NCI-H1930 (cell line): ENCODE measurements around the gene CHD2.
A peak's percentile ranks its signal among the peaks of the same experiment; 100 is the strongest.

Experiments used
- DNase-seq, 2 experiments: peaks; one replicate each; lab custom pipeline; 2025; lab: John Stamatoyannopoulos, UW

Gene CHD2

DNA sequence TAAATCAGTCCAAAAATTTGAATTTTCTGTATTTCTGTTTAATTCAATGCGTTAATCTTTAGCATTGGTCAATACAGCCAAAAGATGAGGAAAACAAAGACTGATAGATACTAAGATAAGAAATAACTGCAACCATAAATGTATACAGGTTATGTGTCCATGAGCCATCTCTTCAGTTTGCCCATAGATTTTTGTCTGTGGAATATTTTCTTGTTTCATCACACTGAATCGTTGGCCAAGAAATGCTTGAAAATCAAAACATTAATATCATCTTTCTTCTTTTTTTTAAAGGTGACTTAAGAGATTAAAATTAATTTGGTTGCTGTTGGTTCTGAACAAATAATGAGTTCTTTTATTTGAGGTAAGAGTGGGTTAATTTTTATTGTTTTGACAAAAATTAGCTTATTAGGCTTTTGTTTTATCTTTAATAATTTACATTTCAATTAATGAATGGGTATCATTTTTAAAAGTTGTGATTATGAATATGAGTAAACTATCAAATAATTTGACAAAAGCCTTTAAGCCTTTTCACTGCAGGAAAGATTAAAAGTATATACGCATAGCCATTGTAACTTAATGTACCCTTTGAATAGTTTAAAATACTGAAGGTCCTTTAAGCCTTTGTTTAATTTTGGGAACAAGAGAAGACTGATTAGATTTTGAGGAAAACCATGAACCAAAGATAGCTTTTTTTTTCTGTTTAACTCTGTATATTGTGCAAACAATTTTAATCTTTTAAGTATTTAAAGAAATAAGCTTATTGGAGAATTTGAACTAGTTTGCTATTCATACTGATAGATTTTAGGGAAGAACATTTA is 14.7 kb upstream of the CHD2 start:
- DNase-seq, result no peak

DNA sequence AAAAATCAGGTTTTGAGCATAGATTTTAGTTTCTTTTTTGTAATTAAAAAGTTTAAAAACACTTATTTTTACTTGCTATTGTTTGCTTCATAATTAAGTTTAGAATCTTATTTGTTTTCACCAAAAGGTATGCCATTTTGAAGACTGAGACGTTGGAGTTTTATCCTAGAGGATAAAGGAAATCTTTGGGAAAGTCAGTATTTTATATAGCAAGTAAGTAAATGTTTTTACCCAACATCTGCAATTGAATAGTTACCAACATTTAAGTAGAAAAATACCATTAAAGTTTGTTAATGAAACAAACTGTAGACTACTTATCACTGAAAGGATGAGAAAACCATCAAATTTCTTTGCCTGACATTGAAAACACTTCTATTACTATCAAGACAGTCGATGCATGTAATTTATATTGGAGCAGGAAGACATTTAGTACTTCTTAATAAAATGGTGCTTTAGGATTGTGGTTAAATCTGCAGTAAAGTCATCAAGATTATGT is 14.0 kb upstream of the CHD2 start:
- DNase-seq, result no peak

DNA sequence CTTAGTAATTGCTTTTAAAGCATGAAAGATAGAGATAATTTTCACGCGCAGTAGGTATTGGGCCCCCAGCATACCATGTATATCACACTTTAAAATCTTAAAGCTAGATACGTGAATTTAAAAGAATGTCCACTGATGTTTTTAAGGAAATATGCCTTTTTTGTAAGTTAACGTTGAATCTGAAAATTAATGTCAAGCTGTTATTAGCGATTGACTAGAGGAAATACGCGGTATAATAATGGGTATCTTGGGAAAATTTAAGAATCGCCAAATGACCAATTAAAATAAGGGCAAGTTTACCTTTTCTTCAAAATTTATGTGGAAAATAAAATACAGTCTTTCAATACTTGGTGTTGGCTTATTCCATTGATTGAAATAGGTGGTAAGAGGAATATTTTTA is 13.3 kb upstream of the CHD2 start:
- DNase-seq, result no peak

DNA sequence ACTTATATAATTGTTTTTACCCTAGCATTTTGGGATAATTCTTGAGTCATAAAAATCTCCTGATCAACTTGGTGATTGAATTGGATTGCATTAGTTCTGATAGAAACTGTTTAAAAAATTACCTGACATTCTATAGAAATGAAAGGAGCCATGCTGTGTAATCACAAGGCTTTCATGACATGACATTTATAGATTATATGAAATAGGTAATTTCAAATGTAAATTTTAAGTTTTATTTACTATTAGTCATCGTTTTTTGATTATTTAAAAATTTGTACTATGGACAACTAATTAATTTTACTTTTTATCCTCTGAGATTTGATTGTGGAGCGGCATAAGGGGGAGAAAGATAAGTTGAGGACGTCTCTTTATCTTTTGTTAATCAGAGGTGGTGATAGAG is 12.3 kb upstream of the CHD2 start:
- DNase-seq, result no peak

DNA sequence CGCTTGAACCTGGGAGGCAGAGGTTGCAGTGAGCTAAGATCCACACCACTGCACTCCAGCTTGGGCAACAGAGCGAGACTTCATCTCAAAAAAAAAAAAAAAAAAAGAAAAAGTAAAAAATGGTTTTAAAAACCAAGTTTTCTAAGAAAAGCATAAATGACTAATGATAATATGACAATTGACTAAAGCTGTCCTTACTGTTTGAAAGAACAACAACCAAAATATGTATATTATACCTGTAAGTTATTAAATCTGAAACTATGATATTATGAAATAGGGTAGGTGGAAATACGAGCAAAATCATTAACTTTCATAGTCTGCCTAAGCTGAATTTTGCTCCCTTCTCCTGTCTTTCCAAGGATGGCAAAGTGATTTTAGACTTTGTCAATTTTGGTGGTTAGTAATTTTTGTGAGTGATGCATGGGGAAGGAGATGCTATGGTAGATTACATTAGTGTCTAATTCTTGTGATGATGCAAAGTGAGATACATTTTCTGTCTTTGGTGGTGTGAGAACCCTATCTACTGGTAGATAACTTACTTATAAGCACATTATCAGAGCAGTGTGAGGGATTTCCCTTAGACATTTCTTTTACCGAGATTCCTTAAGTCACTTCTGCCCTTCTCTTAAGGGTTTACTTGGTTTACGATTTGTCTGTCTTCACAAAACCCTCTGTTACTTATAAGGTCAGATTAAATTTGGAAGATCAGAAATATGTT is 10.6 kb upstream of the CHD2 start:
- DNase-seq, result no peak

DNA sequence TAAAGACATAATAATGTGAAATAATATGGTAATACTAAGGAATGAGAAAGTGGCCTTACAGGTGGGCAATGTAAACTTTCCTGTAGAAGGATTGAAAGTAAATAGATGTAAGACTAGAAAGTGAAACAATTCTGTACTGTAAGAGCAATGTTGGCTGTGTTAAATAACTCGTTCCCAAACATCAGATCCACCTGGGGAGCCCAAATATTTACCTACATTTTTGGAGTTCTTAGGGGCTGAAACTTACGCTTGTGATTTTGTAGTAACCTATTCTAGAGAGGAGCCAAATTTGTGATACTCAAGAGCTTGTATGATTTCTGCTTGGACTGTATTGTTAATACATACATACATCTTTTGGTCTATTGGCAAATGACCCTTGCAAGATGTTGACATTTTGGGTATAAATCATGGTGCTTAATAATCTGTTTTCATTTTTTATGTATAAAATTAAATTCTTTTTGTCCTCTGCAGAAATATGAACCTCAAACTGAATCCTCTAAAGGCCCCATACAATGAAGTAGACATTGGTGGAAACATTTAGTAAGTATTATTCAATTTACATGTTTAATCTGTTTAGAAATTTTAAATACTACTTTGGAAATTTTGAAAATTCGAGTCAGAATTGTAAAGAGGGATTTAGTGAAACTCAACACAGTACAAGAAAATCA is 8.5 kb upstream of the CHD2 start:
- no peak for DNase-seq

DNA sequence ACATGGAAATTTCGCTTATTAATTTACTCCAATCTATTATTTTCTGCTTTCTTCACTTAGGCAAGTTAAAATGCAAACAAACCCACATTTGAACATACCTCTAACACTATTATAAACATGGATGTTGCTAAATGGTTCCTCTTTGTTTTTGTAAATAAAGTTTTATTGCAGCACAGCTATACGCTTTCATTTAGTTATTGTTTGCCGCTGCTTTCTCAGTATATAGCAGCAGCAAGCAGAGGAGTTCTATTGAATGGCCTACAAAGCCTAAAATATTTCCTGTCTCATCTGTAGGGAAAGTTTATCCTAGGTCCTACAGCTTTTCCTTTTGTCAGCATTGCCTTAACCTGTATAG is 7.9 kb upstream of the CHD2 start:
- no peak for DNase-seq

DNA sequence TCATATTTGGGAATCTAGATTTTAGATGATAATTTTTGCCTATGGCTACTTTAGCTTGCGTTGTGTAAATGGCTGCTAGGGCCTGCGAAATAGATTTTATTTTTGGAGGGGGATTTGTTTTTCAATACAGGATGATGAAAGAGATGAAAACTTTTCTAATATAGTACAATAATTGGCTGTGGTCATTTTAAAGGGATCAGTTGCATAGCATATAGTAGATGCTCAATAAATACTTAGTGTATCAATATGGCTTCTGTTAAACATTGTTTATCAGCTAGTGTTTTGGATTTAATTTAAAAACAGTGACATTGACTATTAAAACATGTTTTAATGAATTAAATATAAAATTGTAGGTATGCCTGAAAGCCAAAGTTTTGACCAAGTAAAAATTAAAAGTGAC is 6.9 kb upstream of the CHD2 start:
- no peak for DNase-seq

DNA sequence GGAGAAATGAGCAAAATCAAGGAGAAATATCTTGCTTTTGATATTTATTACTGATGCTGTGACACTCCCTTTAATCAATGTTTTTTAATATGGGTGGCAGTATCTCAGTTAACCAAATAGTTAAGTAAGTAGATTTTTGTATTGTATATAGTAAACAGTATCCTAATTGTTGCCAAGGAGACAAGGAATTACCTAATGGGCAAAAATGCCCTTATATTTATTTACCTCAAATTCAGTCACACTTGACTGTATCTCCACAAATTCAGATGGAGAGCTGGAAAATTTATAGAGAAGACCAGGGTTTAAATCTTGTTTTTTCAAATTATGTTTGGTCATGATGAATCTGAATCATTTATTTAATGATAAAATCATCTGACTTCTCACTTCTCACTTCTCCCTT is 3.6 kb upstream of the CHD2 start:
- no peak for DNase-seq

DNA sequence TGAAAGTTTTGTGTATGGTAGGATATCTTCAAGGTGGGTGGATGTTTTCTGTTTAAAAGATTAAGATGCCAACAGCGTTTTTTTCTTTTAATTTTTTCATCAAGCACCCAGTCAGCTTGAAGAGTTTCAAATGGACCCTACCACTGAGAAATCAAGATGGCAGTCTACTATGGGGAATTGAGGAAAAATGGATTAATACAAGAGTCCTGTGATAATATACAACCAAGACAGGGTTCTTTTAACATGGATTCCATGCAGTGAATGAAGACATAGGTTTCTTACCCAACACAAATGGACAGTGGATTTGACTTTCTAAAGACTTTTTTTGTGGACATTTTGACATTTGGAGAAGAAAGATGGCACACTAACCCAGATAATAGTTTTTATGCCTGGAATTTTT is 2.5 kb upstream of the CHD2 start:
- no peak for DNase-seq

DNA sequence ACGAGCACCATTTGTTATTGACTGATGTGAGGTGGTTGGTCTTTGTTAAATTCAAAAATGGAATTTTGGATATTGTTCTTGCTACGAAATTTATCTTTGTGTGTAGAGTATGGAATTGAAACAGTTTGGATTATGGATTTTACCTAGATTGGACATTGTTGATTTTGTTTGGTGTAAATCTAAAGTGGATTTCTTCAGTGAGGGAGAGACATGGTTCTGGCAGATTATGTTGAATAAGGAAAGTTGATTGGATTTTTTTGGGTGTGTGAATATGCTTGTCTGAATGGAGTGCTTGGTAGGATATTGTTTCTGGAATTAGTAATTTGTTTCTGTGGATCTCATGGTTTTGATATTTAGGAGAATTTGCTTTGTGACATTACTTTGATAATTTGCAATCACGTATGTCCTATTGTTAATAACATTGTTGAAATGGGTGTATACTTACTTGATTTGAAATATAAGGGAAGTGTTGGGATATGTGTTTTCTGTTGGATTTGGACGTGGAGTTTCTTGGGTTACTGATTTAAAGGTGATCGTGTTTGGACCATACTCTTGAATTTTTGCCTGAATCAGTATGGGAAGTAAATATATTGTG is 1.0 kb upstream of the CHD2 start:
- no peak for DNase-seq

DNA sequence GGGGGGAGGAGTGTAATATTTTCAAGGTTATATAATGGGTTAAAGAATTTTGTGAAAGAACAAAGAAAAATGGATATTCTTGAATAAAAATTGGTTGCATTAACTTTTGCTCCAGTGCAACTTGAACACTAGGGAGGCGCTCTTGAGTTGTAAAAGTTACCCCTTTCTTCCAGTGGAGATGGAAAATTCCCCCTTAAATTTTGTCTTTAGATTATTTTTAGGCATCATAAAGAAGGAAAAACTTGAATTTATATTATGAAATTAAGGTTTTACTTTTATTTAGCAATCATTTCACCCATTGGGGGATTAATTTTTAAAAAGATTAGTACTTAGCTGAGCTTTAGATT is 550 bp upstream of the CHD2 start:
- DNase-seq, result no peak

DNA sequence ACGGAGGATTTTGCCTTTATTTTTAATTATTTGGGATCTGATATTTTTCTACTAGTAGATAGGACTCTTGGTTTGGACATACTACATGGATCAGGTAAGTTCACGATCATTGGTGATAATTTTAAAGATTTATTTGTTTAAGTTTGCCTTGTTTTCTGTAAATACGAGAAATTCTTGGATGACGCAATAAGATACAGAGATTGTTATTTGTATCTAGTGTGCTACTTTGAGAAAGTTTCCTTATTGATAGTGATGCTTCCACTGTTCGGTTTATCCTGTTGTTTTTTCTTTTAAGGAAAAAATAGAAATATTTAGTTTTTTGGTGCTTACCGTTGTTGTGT is 577 bp downstream of the CHD2 start:
- DNase-seq, result no peak

DNA sequence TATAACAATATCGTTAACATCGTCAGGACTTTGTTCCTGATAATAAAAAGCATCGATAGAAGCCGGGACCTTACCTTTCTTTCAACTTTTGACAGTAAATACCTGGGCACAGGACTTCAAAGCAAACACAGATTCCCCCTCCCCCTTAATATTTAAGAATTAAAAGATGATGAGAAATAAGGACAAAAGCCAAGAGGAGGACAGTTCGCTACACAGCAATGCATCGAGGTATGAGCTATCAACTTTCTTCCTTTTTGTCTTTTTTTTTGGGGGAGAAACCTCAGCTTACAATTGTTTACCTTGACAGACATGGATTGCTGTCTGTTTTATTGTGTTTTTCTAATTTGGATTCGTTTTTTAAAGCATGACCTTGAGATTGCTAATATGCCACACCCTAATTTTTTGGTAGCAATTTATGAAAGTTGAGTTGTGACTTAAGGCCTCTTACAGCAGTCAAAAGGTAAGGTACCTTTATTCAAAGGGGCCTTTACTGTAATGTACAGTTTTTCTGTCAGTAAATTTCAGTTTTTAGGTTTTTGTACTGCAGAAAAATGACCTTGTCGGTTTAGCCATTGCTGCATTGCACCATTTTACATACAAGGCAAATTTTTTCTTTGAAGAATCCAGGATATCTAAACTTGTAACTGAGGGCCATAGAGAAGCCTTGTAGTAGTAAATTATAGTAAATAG is 1.1 kb downstream of the CHD2 start:
- no peak for DNase-seq

DNA sequence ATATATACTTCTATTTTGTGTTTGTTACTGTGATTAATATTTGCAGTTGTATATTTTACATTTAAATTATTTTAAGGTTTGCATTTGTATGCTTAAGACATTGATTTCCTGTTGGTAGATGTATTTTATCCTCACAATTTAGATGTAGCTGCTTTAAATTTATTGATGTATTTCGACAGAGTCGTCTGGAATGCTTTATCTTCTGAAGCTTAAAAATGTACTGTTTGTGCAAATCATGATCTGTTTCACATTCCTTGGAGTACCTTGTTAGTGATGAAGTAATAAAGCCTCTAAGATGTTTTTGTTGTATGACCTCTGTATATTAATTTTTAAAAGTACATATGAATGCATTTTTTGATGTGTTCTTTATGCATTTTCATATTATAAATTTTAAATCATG is 1.9 kb downstream of the CHD2 start:
- DNase-seq, result no peak

DNA sequence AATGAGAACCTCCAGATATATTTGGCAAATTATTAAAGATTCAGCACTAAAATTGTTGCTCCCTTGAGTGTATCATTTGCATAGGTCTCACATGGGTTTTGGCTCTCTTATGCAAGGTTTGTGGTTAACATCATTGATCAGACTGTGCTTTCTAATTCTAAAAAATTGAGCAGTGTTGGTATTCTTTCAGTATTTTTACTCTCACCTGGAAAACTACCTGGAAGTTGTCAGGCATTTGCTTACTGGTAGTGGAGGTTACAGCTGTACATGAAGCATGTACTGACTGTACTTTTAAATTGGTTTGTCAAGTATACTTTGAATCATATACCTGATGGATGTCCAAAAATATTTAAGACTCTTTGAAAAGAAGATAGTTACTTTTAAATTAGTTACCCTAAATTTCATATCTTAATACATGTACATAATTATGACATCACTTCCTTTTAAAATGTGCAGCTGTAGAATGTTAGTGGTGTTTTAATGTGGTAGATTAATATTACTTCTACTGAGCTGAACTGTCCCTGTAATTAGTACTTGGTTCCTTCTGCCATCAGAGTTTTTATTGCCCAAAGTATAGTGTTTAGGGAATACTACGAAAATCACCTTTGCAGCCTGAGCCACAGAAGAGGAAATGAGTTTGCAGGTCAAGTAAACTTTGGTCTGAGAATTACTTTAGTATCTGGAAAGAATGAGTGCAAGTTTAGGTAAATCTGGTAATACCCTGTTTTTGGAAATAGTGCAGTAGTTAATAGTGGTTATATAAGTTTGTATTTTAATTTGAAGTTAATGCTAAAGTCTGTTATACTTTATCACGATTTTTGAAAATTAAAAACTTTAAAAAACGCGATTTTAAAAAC is 2.8 kb downstream of the CHD2 start:
- no peak for DNase-seq

DNA sequence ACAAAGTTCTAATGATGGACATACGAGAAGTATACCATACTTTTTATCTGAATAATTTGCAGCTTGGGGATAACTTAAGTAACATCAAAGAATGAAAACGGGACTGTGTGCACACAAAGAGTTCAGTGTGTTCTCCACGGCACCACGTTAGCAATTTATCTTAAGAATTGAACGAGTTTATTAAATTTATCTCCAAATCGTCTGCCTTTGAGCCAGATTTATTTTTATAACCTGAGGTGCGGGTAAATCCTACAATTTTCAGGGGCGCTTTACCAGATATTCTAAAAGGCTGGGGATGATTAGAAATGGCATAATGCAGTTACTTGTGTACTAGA is 3.5 kb downstream of the CHD2 start:
- DNase-seq, result no peak

DNA sequence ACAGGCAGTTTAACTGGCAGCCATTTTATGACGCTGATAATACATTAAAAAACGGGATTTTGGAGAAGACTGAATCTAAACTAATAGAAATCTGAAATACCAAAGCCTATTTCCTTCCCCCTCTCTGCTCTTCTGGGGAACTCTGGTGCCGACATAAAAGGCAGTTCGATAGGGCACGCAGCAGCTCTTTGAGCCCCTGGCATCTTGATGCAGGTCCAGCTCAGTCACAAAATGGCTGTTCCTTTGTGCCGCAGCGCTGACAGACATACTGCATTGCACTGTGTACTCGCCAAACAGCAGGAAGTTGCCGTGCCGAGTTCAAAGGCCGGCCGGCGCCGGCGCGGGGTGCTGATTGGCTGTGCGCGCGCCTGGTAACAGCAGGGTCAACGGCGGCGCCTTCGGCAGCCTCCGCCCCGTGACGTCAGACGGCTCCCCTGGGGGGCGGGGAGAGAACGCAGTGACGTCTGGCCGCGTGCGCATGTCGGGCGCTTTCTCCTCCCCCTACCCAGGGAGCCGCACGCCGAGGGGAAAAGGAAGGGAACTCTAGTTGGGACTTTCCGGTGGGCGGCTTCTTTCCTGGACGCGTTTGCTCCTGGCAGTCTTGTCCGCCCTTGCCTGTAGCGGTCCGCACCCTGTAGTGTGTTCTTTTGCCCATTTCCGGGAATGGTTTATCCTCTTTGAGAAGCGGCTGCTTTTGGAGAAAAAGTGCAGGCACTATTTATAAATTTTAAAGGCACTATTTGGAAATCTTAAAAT is 4.0 kb downstream of the CHD2 start:
- peak; percentile 93 to 94 for DNase-seq

DNA sequence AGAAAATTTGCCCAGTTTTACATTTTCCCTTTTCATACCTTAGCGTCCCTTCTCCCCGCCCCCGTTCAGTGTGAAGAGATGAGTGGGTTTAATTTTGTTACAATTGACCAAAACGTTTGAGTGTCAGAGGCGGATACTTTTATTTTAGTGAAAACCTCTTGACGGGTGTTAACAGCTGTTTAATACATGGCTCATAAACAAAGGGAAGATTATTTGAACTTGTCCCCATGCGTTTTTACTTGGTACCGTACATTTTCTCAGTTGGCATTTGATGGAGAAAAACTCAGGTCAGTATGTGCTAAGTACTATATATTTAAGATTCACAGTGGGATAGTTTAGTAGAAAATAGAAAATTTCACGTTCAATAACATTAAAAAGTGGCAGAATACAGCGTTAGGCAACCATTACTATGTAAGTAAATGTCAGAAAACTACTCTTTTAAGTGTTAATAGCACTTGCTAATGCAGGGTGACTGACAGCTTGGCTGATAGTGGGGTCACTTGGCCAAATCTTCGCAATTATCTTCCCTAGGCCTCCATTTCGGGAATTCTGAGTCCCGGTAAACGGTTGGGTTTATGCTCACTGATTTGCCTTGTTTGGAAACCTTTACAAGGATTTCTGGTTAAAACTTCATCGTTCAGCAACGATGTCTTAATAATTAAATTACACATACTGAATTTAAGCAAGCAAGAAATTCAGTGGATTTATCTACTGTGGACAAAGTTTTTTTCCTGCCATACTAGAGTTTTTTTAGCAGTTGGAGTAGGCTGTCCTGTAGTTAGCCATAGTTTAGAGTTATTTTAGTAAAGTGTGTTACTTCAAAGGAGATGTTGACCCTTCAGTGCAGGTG is 4.8 kb downstream of the CHD2 start:
- DNase-seq, result no peak

DNA sequence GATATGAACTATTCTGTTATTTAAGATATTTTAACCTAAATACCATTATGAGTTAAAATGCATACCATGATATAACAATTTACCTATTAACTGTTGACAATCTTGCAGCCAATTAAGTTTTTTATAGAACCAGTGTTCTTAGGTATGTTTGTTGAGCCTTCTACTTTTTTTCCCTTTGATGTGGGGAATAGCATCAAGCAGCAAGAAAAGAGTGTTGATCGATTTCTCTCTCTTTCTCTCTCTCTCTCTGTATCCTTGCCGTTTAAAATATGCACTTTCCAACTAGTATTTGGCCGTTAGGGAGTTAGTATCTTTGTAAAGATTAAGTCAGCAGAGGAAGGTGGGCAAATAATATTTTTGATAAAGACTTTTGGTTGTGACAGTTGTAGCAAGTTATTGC is 5.9 kb downstream of the CHD2 start:
- no peak for DNase-seq
